Vagina (tissue), 2 donors: ENCODE measurements around the gene MYOD1.

Experiments
- CTCF ChIP-seq, 3 experiments: fragments of 450-650 bp in 2 of 3; fragments of 200-600 bp in 1 of 3; sonication (generic) in 1 of 3; IDR thresholded peaks; one replicate each; pipeline ENCODE4 v1.5.1; 2017 to 2019; ENCODE audit warnings: antibody characterized with exemption in 3 of 3, mild to moderate bottlenecking in 2 of 3, moderate library complexity in 2 of 3
- POLR2A ChIP-seq, 2 donors: fragments of 450-650 bp; IDR thresholded peaks; one replicate each; pipeline ENCODE4 v1.6.1; 2017; ENCODE audit warnings: antibody characterized with exemption in 2 of 2, mild to moderate bottlenecking in 2 of 2, moderate library complexity in 2 of 2
- POLR2AphosphoS5 ChIP-seq, 2 donors: sonication (generic); formaldehyde crosslinking; IDR thresholded peaks; one replicate each; pipeline ENCODE4 v1.9.0; 2017; ENCODE audit warnings: antibody characterized with exemption in 2 of 2, mild to moderate bottlenecking in 2 of 2, low read depth in 1 of 2; ENCODE audit not compliant: insufficient read depth in 1 of 2

- no peak for TF ChIP-seq CTCF (IDR thresholded peaks at IDR 0.05)
- no peak for TF ChIP-seq POLR2A (IDR thresholded peaks at IDR 0.05)
- TF ChIP-seq POLR2AphosphoS5 (IDR thresholded peaks at IDR 0.05; ENCODE audit: insufficient read depth in 1 of 2, low read depth in 1 of 2): no peak
Measured at GRCh38 chr11:17722000-17722643, 2.8 kb downstream of the MYOD1 start.
